DMS114 treated with DMSO at 0.1 percent for 48 hours (cell line): Measurements from ENCODE around the gene FTL.

Experiments
- DNase-seq: peaks from one replicate; lab custom pipeline; 2025; ENCODE audit not compliant: unreplicated experiment; lab: John Stamatoyannopoulos, UW

FTL gene

DNA sequence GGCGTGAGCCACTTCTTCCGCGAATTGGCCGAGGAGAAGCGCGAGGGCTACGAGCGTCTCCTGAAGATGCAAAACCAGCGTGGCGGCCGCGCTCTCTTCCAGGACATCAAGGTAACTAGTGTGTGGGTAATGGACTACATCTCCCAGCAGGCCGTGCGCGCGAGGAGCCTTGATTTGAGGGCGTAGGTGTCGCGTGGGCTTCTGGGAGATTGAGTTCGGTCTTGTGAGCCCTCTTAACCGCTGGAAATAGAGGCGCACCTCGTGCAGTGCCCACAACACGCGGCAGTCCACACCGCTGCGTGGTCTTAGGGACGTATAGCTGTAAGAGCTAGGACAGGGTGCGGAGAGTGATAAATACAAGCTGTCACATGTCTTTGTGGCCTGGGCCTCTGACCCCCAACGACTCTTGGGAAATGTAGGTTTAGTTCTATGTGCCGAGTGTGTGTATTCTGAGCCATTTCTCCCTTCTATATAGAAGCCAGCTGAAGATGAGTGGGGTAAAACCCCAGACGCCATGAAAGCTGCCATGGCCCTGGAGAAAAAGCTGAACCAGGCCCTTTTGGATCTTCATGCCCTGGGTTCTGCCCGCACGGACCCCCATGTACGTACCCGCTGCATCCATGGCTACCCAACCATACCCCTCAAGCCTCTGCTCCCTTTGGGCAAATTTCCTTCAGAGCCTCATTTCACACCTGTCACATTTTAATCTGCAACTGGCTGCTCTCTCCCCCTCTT, 864 bp downstream of the FTL start:
- DNase-seq = peak; percentile 71

DNA sequence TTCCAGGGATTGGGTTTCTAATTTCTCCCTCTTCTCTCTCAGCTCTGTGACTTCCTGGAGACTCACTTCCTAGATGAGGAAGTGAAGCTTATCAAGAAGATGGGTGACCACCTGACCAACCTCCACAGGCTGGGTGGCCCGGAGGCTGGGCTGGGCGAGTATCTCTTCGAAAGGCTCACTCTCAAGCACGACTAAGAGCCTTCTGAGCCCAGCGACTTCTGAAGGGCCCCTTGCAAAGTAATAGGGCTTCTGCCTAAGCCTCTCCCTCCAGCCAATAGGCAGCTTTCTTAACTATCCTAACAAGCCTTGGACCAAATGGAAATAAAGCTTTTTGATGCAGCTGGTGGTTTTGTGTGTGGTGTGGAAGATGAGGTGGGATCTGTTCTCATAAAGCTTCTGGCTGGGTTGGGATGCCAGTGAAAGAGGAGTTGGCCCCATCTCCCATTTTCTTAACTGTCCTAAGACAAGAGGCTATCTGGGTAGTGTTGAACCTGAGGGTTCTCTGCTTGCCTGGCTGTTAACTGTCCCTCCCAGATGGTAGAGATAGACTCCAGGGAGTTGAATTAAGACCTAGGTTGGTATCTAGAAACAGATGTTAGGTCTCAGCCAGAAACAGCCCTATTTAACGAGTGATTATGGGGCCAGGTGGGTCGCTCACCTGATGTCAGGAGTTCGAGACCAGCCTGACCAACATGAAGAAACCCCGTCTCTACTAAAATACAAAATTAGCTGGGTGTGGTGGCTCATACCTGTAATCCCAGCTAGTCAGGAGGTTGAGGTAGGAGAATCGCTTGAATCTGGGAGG, 1.6 kb downstream of the FTL start:
- DNase-seq = no peak

- no peak for DNase-seq
Observed at GRCh38 chr19:48967346-48968178, 2.5 kb downstream of the FTL start.

- no peak for DNase-seq
Observed at GRCh38 chr19:48968179-48968661, 3.1 kb downstream of the FTL start.

DNA sequence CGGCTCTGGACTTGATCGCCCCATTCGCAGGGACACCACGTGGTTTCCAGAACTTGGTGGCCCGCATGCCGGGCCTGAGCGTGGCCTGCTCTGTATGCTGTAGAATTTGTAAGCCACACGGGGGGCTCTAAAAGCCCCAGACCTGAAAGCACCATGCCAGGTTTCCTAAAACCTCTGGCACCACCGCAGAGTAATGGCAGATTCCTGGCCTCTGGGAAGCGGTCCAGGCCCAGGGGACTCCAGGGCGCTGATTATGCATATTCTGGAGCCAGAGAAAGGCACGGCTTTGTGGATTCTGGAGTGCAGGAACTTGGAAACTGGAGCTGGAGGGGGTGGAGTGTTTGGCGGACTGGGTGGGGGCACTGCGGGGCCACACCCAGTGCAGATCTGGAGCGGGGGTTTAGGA, 3.7 kb downstream of the FTL start:
- no peak for DNase-seq

- DNase-seq = no peak
Observed at GRCh38 chr19:48969276-48970138, 4.4 kb downstream of the FTL start.

GRCh38 chr19:48970139-48970766, 5.1 kb downstream of the FTL start:
- no peak for DNase-seq

GRCh38 chr19:48970923-48971395, 5.8 kb downstream of the FTL start:
- DNase-seq = peak; percentile 11

GRCh38 chr19:48975947-48976847, 11.1 kb downstream of the FTL start:
- DNase-seq = no peak

GRCh38 chr19:48977061-48977460, 12.0 kb downstream of the FTL start:
- no peak for DNase-seq

- no peak for DNase-seq
Observed at GRCh38 chr19:48982280-48982679, 17.2 kb downstream of the FTL start.

DNA sequence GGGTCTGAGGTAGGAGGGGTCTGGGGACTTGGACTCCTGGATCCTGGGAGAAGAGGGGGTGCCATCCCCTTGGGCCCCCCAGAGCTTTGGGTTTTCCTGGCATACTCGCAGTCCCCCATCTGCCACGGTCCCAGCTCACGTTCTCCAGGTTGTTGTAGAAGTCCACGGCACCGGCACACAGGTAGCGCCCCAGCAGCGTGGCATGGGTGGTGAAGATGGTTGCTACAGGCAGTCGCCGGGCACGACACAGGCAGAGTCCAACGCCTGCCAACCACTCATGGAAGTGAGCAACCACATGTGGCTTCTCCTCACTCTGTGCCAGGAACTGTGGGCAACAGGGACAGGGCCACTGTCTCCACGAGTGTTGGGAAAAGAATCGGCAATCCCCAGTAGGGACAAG, 20.6 kb downstream of the FTL start:
- DNase-seq = no peak

GRCh38 chr19:48986211-48986610, 21.1 kb downstream of the FTL start:
- DNase-seq = no peak

DNA sequence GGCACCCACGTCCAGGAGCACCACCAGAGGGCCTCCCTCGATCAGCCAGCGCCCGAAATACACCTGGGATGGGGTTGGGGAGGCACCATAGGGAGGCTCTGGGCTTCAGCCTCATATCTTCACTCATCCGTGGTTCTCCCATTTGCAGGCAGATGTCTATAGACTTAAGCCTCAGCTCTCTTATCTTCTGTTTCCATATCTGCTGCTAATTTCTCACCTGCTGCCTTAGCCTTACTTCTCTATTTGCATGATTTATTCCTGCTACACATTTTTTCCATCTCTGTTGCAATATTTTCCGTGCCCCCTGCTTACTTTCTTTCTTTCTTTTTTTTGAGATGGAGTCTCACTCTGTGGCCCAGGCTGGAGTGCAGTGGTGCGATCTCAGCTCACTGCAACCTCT, 22.2 kb downstream of the FTL start:
- DNase-seq = no peak

GRCh38 chr19:48988286-48988685, 23.2 kb downstream of the FTL start:
- DNase-seq = no peak

DNA sequence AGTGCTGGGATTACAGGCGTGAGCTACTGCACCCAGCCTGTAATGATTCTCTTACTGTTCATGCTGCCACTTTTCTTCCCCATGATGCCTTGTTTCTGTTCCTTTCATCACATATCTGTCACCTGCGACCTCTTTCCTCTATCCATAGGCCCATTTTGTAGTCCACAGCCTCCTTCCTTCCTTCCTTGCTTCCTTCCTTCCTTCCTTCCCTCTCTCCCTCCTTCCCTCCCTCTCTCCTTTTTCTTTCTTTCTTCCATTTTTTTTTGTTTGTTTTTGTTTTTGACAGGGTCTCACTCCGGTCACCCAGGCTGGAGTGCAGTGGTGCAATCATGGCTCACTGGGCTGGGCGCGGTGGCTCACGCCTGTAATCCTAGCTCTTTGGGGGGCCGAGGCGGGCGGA, 23.8 kb downstream of the FTL start:
- DNase-seq = no peak

GRCh38 chr19:48989701-48990291, 24.7 kb downstream of the FTL start:
- no peak for DNase-seq

DNA sequence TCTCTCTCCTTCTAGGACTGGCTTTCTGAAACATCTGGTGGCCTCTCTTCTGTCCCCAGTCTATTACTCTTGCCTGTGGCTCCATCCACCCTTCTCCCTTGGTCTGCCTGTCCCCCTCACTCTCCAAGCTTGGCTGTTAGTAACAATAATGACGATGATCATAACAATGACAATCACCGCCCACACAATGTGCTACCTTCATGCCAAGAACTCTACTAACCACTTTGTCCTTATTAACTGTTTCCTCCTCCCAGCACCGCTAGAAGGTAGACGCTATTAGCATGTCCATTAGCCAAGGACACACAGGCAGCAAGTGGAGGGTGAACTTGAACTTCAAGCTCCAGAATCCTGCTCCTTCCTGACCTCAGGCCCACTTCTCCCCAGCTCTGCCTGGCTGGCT, 25.3 kb downstream of the FTL start:
- no peak for DNase-seq
